Psoas muscle (tissue), 8 donors: ENCODE measurements around the gene ATP6V1A. TPM values are rescaled to one million over a fixed set of nuclear protein-coding genes. Genes with fewer than 3 reads are reported as not detected.

Experiments used
- ATAC-seq, 4 donors: fragments of 200-7000 bp; cut with Tn5 transposase; one replicate each; pipeline ENCODE4 v1.9.1; 2020; ENCODE audit warnings: moderate library complexity in 3 of 4, mild to moderate bottlenecking in 2 of 4
- DNase-seq, 2 donors: peaks; one replicate each; pipeline ENCODE4 v3.0.0-alpha.2; 2020
- H3K27ac ChIP-seq: fragments of 200-600 bp; one replicate; pipeline ENCODE4 v1.8.0; 2022
- H3K27me3 ChIP-seq, 3 donors: fragments of 200-600 bp in 1 of 3; one replicate each; pipeline versions ENCODE4 v1.6.1 to v1.8.0; 2013 to 2022; ENCODE audit warnings: low read length in 2 of 3, mild to moderate bottlenecking in 2 of 3, moderate library complexity in 1 of 3; ENCODE audit not compliant: insufficient read depth in 3 of 3
- H3K36me3 ChIP-seq, 2 donors: fragments of 200-600 bp in 1 of 2; one replicate each; pipeline versions ENCODE4 v1.6.1 to v1.8.0; 2013 to 2022; ENCODE audit warnings: low read depth in 1 of 2, mild to moderate bottlenecking in 1 of 2, moderate library complexity in 1 of 2; ENCODE audit not compliant: insufficient read depth in 1 of 2
- H3K4me1 ChIP-seq: fragments of 200-600 bp; one replicate; pipeline ENCODE4 v1.8.0; 2022
- H3K4me3 ChIP-seq: fragments of 200-600 bp; one replicate; pipeline ENCODE4 v1.8.0; 2022; ENCODE audit warnings: mild to moderate bottlenecking
- H3K9me3 ChIP-seq: fragments of 200-600 bp; one replicate; pipeline ENCODE4 v1.8.0; 2022
- CTCF ChIP-seq: fragments of 200-600 bp; IDR thresholded peaks from one replicate; pipeline ENCODE4 v1.8.0; 2022; ENCODE audit warnings: antibody characterized with exemption
- WGBS, 3 donors: extraction: QIAGEN DNeasy Blood & Tissue Kit; methylation state at CpG; one replicate each; pipeline versions ENCODE4 v1.1.6 to v1.1.7; 2013; 5-methylcytosine and 5-hydroxymethylcytosine counted together
- intact Hi-C, 2 donors: fragments of 100-400 bp; cut with DNase I; formaldehyde crosslinking; loops; one replicate each; pipeline versions ENCODE4 v1.11.0 to v1.14.2; 2022
- polyA plus RNA-seq, 3 donors: library from polyadenylated mRNA; stranded (reverse); fragments of 200-250 nt; gene quantifications; one replicate each; pipeline ENCODE4 v1.2.3, GENCODE V29; 2013
- total RNA-seq, 4 donors: library from RNA; stranded (reverse); fragmentation: NEBNext Ultra II Directional in 2 of 4; extraction: Animal tissue kit (Norgen Biotek cat#: 25700) in 2 of 4; gene quantifications; one replicate each; pipeline versions ENCODE4 v1.2.1 to v1.2.4, GENCODE V29; 2021 to 2023
- donor health status: healthy with polysubstance abuse.
- donor health status: DM: no; HTN: no; CAD: no; lungs with moderate emphysema.
- donor health status: Bipolar disorder and iron deficiency.
- donor health status: healthy.
- donor health status: DM: yes; HTN: yes; CAD: no.
- donor health status: DM: no; HTN: no; CAD: no.
- donor health status: DM: no; HTN: no; CAD: no.
- donor health status: DM: yes; HTN: yes; CAD: no.

ATP6V1A gene
- total and polyA plus RNA-seq, 7 donors: 4.2 to 20.6 (median 17.0) TPM

GRCh38 chr3:113743006-113743630 lies 3.7 kb upstream of the ATP6V1A start:
- Histone ChIP-seq H3K4me3 (peak overlapping the region; percentile 89), H3K9me3 (no peaks in the 10 kb centered on the region), H3K27ac (peak overlapping the region; percentile 43), H3K4me1 (peaks cover 66% of the 10 kb centered on the region), H3K27me3 (no peaks in the 10 kb centered on the region), H3K36me3 (no peaks in the 10 kb centered on the region)
- TF ChIP-seq CTCF: no peak
- 38 to 59% (median 55%) methylated on average over 7 of the region's 7 CpGs for WGBS, 3 donors
- intact Hi-C loops: loop anchor here (5.0 to 10.0 kb wide), 5 partner anchors 46 to 246 kb away; partner anchors contain the start of genes SPICE1 (in 1 of the 2) and USF3 (in 1 of the 2)
- ATAC-seq (no peak), DNase-seq (no peak)

GRCh38 chr3:113744941-113745755 lies 1.7 kb upstream of the ATP6V1A start:
- H3K4me1 ChIP-seq: peaks cover 63% of the 10 kb centered on the region
- 0 to 1% (median 1%) methylated on average over 35 of the region's 35 CpGs for WGBS, 3 donors
- DNase-seq (peak; percentile 67 to 86), ATAC-seq (peak; percentile 76 to 80 (median 78))
- H3K36me3 ChIP-seq: no peaks in the 10 kb centered on the region
- H3K9me3 ChIP-seq: no peaks in the 10 kb centered on the region
- H3K4me3 ChIP-seq: peak overlapping the region; percentile 89
- TF ChIP-seq CTCF: peak; percentile 53
- no peaks in the 10 kb centered on the region for H3K27me3 ChIP-seq
- H3K27ac ChIP-seq: peak overlapping the region; percentile 99
- intact Hi-C loops: loop anchor here (2.0 to 10.0 kb wide), 8 partner anchors 48 to 248 kb away; partner anchors contain the start of genes USF3 (in 2 of the 2), GRAMD1C (in 1 of the 2) and SPICE1 (in 1 of the 2)

GRCh38 chr3:113745756-113746547 lies 883 bp upstream of the ATP6V1A start, which contains the start of gene NAA50:
NAA50 (minus strand) TSS chr3:113746249; CDS start chr3:113745949, 300 bp downstream.
- peak; percentile 95 to 97 for DNase-seq
- no peaks in the 10 kb centered on the region for H3K36me3 ChIP-seq
- no peaks in the 10 kb centered on the region for H3K9me3 ChIP-seq
- H3K4me1 ChIP-seq: peaks cover 58% of the 10 kb centered on the region
- intact Hi-C loops: loop anchor here (2.0 to 10.0 kb wide), 5 partner anchors 49 to 231 kb away; partner anchors contain the start of genes GRAMD1C (in 1 of the 2), SPICE1 (in 1 of the 2) and USF3 (in 1 of the 2)
- peak within 1 kb of the TSS; percentile 99 for H3K27ac ChIP-seq
- WGBS, 3 donors: 0 to 1% (median 0%) methylated on average over 55 to 72 of the region's 72 CpGs
- peak; percentile 89 to 94 (median 91) for ATAC-seq
- H3K27me3 ChIP-seq: no peaks in the 10 kb centered on the region
- TF ChIP-seq CTCF: no peak
- peak within 1 kb of the TSS; percentile 89 for H3K4me3 ChIP-seq

- DNase-seq (no peak), ATAC-seq (no peak)
- peaks cover 46% of the 10 kb centered on the region for H3K4me1 ChIP-seq
- WGBS, 3 donors: 2 to 3% (median 2%) methylated on average over 18 of the region's 18 CpGs
- H3K27ac ChIP-seq: peak overlapping the region; percentile 99
- no peaks in the 10 kb centered on the region for H3K36me3 ChIP-seq
- no peak for TF ChIP-seq CTCF
- H3K27me3 ChIP-seq: no peaks in the 10 kb centered on the region
- H3K4me3 ChIP-seq: peak overlapping the region; percentile 89
- intact Hi-C loops: loop anchor here (5.0 to 10.0 kb wide), 4 partner anchors 90 to 233 kb away; partner anchors contain the start of genes GRAMD1C (in 1 of the 2) and SPICE1 (in 1 of the 2)
- no peaks in the 10 kb centered on the region for H3K9me3 ChIP-seq
Observed at GRCh38 chr3:113747283-113748046, 630 bp downstream of the ATP6V1A start.
